ENCODE data around the gene REXO1.

Gene REXO1

DNA sequence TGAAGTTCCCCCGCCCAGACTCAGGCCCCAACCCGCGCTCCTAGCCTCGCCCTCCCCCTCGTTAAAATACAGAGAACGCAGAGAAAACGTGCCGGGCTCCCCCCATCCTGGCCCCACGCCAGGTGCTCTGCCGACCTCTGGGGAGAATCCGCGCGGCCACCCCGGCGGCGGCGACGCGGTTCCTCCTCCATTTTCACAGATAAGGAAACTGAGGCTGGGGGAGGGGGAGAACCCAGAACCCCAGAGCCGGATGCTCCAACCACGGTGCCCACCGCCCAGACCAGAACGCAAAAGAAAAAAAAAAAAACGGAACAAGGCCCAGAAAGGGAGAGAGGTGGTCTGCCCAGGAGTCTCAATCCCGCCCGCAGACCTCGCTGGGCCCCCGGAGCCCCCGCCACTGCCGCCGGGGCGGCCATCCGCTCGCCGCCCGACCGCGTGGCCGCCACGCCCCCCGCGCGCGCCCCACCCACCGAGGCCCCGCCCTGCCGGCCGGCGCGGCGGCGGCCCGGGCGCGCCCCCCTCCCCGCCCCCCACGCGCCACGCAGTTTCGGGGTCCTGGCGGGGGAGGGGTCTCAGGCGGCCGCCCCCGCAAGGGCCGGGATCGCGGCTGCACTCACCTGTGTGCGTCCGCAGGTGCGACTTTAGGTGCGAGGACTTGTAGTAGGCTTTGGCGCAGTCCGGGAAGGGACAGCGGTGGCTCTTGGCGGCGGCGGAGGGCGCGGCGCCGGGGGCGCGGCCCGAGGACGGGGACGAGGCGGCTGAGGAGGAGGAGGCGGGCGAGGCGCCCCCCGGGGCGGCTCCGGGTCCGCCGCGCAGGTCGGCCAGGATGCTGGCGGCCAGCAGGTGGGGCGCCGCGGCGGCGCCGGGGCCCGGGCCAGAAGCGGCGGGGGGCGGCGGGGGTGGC lies 14.4 kb upstream of the REXO1 start (continued):
- TF ChIP-seq ZBTB21 (tag by site-specific recombination; IDR thresholded peaks at IDR 0.05), result no peak
- no peak for TF ChIP-seq ZNF48 (tag by site-specific recombination; IDR thresholded peaks at IDR 0.05)
- no peak for TF ChIP-seq ZFP3 (tag by site-specific recombination; IDR thresholded peaks at IDR 0.05; ENCODE audit: low read depth)
- TF ChIP-seq ZNF658 (tag by site-specific recombination; IDR thresholded peaks at IDR 0.05), result no peak
- TF ChIP-seq BCL6B (tag by site-specific recombination; IDR thresholded peaks at IDR 0.05), result no peak
- TF ChIP-seq ZNF280D (tag by site-specific recombination; IDR thresholded peaks at IDR 0.05), result no peak
- TF ChIP-seq ZNF169 (tag by site-specific recombination; IDR thresholded peaks at IDR 0.05), result no peak
- TF ChIP-seq, protein P1, sequence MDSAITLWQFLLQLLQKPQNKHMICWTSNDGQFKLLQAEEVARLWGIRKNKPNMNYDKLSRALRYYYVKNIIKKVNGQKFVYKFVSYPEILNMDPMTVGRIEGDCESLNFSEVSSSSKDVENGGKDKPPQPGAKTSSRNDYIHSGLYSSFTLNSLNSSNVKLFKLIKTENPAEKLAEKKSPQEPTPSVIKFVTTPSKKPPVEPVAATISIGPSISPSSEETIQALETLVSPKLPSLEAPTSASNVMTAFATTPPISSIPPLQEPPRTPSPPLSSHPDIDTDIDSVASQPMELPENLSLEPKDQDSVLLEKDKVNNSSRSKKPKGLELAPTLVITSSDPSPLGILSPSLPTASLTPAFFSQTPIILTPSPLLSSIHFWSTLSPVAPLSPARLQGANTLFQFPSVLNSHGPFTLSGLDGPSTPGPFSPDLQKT (IDR thresholded peaks at IDR 0.05; ENCODE audit: borderline replicate concordance, low read depth, low read length), result no peak
- TF ChIP-seq ZNF561 (tag by site-specific recombination; IDR thresholded peaks at IDR 0.05; ENCODE audit: borderline replicate concordance), result 0 out of 2 replicates have a peak, but pooled peaks have one; percentile 15
- no peak for TF ChIP-seq ZNF404 (tag by site-specific recombination; IDR thresholded peaks at IDR 0.05)
- TF ChIP-seq KLF1 (tag by site-specific recombination; IDR thresholded peaks at IDR 0.05), result peak; percentile 45; the same call in 1 of the 2 replicates
- TF ChIP-seq ZNF791 (tag by site-specific recombination; IDR thresholded peaks at IDR 0.05), result no peak
- no peak for TF ChIP-seq ZNF501 (tag by site-specific recombination; IDR thresholded peaks at IDR 0.05)
- 0 out of 2 replicates have a peak, but pooled peaks have one; percentile 27 for TF ChIP-seq ZBTB17 (tag by site-specific recombination; IDR thresholded peaks at IDR 0.05)
- TF ChIP-seq, protein P2, sequence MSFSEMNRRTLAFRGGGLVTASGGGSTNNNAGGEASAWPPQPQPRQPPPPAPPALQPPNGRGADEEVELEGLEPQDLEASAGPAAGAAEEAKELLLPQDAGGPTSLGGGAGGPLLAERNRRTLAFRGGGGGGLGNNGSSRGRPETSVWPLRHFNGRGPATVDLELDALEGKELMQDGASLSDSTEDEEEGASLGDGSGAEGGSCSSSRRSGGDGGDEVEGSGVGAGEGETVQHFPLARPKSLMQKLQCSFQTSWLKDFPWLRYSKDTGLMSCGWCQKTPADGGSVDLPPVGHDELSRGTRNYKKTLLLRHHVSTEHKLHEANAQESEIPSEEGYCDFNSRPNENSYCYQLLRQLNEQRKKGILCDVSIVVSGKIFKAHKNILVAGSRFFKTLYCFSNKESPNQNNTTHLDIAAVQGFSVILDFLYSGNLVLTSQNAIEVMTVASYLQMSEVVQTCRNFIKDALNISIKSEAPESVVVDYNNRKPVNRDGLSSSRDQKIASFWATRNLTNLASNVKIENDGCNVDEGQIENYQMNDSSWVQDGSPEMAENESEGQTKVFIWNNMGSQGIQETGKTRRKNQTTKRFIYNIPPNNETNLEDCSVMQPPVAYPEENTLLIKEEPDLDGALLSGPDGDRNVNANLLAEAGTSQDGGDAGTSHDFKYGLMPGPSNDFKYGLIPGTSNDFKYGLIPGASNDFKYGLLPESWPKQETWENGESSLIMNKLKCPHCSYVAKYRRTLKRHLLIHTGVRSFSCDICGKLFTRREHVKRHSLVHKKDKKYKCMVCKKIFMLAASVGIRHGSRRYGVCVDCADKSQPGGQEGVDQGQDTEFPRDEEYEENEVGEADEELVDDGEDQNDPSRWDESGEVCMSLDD (tag by site-specific recombination; IDR thresholded peaks at IDR 0.05), result peak; percentile 51; the same call in 1 of the 2 replicates
- peak; percentile 48; the same call in 1 of the 2 replicates for TF ChIP-seq SP3 (tag by site-specific recombination; IDR thresholded peaks at IDR 0.05)
- TF ChIP-seq ZNF416 (tag by site-specific recombination; IDR thresholded peaks at IDR 0.05), result no peak
- TF ChIP-seq ZNF660 (tag by site-specific recombination; IDR thresholded peaks at IDR 0.05), result no peak
- no peak for TF ChIP-seq GLI2 (tag by site-specific recombination; IDR thresholded peaks at IDR 0.05; ENCODE audit: borderline replicate concordance, low read depth)
- TF ChIP-seq GLIS1 (tag by site-specific recombination; IDR thresholded peaks at IDR 0.05), result peak; percentile 28; the same call in 1 of the 2 replicates
- no peak for TF ChIP-seq ZNF155 (tag by site-specific recombination; IDR thresholded peaks at IDR 0.05)
- no peak for TF ChIP-seq MYNN (tag by site-specific recombination; IDR thresholded peaks at IDR 0.05; ENCODE audit: borderline replicate concordance)
- no peak for TF ChIP-seq ZNF274 (IDR thresholded peaks at IDR 0.05; ENCODE audit: low read length)
- TF ChIP-seq ZNF274 (tag by site-specific recombination; IDR thresholded peaks at IDR 0.05; ENCODE audit: borderline replicate concordance), result no peak
- TF ChIP-seq, protein P3, sequence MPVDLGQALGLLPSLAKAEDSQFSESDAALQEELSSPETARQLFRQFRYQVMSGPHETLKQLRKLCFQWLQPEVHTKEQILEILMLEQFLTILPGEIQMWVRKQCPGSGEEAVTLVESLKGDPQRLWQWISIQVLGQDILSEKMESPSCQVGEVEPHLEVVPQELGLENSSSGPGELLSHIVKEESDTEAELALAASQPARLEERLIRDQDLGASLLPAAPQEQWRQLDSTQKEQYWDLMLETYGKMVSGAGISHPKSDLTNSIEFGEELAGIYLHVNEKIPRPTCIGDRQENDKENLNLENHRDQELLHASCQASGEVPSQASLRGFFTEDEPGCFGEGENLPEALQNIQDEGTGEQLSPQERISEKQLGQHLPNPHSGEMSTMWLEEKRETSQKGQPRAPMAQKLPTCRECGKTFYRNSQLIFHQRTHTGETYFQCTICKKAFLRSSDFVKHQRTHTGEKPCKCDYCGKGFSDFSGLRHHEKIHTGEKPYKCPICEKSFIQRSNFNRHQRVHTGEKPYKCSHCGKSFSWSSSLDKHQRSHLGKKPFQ (tag by site-specific recombination; IDR thresholded peaks at IDR 0.05), result no peak
- peak; percentile 51; the same call in 1 of the 2 replicates for TF ChIP-seq ZSCAN30 (tag by site-specific recombination; IDR thresholded peaks at IDR 0.05)
- no peak for TF ChIP-seq ZNF138 (tag by site-specific recombination; IDR thresholded peaks at IDR 0.05; ENCODE audit: borderline replicate concordance)
- TF ChIP-seq ATF2 (tag by site-specific recombination; IDR thresholded peaks at IDR 0.05; ENCODE audit: low read depth), result no peak

Measured in HEK293 (cell line).